Mucosa of stomach (tissue), 1 donor: ENCODE measurements around the gene ZBTB7A.

Experiments
- H3K27me3 ChIP-seq: one replicate; pipeline ENCODE4 v1.7.0; 2013; ENCODE audit warnings: mild to moderate bottlenecking, low read length; ENCODE audit not compliant: control insufficient read depth, insufficient read depth
- H3K36me3 ChIP-seq: one replicate; pipeline ENCODE4 v1.7.0; 2013; ENCODE audit warnings: low read length; ENCODE audit not compliant: control insufficient read depth, insufficient read depth
- H3K4me1 ChIP-seq: one replicate; pipeline ENCODE4 v1.7.0; 2013; ENCODE audit warnings: mild to moderate bottlenecking, low read length; ENCODE audit not compliant: control insufficient read depth, insufficient read depth
- H3K4me3 ChIP-seq: one replicate; pipeline ENCODE4 v1.7.0; 2013; ENCODE audit warnings: low read length
- H3K9ac ChIP-seq: one replicate; pipeline ENCODE4 v1.7.0; 2013; ENCODE audit warnings: mild to moderate bottlenecking, low read length, moderate library complexity
- H3K9me3 ChIP-seq: one replicate; pipeline ENCODE4 v1.7.0; 2013; ENCODE audit warnings: mild to moderate bottlenecking, low read length, moderate library complexity; ENCODE audit not compliant: control insufficient read depth
- donor health status: Pancreatic carcinoma.

Gene ZBTB7A

GRCh38 chr19:4043401-4043800 is 23.3 kb downstream of the ZBTB7A start:
- H3K36me3 ChIP-seq, result no peaks in the 10 kb centered on the region
- no peaks in the 10 kb centered on the region for H3K9me3 ChIP-seq
- H3K9ac ChIP-seq, result no peak overlapping the region
- no peak overlapping the region for H3K4me3 ChIP-seq
- H3K4me1 ChIP-seq, result peaks cover 29% of the 10 kb centered on the region
- no peaks in the 10 kb centered on the region for H3K27me3 ChIP-seq

GRCh38 chr19:4042731-4043082 is 24.0 kb downstream of the ZBTB7A start:
- H3K4me1 ChIP-seq, result peaks cover 26% of the 10 kb centered on the region
- no peak overlapping the region for H3K4me3 ChIP-seq
- H3K9ac ChIP-seq, result no peak overlapping the region
- no peaks in the 10 kb centered on the region for H3K9me3 ChIP-seq
- H3K27me3 ChIP-seq, result no peaks in the 10 kb centered on the region
- H3K36me3 ChIP-seq, result no peaks in the 10 kb centered on the region

DNA sequence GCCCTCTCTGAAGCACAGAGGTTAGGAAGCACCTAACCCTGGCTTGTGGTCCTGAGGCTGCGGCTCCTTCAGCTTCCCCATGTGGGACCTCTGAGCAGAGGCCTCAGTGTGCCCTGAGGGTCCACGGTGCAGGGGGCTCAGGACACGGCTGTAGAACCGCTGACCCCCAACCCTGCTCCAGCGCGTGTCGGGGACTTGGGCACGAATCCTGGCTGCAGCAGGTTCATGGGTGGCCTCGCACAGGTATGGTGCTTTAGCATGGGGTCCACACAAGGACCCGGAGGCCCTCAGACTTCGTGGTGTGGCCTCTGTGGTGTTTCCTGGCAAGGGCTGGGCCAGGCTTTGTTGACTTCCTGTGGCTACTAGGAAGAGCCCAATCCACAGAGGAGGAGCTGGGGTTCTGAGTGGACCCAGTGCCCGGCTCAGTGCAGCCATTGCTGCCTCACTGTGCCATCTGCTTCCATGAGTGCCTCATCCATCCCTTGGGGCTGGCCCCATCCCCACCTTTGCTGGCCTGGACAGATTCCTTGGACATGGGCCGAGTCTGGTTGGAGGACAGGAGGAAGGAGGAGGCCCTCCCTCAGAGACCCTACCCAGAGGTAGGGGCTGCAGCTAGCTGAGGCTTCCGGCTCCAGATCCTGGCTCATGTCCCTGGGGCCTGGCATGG is 24.5 kb downstream of the ZBTB7A start:
- Histone ChIP-seq H3K27me3 (no peaks in the 10 kb centered on the region), H3K4me1 (peaks cover 26% of the 10 kb centered on the region), H3K9ac (no peak overlapping the region), H3K9me3 (no peaks in the 10 kb centered on the region), H3K36me3 (no peaks in the 10 kb centered on the region), H3K4me3 (no peak overlapping the region)

DNA sequence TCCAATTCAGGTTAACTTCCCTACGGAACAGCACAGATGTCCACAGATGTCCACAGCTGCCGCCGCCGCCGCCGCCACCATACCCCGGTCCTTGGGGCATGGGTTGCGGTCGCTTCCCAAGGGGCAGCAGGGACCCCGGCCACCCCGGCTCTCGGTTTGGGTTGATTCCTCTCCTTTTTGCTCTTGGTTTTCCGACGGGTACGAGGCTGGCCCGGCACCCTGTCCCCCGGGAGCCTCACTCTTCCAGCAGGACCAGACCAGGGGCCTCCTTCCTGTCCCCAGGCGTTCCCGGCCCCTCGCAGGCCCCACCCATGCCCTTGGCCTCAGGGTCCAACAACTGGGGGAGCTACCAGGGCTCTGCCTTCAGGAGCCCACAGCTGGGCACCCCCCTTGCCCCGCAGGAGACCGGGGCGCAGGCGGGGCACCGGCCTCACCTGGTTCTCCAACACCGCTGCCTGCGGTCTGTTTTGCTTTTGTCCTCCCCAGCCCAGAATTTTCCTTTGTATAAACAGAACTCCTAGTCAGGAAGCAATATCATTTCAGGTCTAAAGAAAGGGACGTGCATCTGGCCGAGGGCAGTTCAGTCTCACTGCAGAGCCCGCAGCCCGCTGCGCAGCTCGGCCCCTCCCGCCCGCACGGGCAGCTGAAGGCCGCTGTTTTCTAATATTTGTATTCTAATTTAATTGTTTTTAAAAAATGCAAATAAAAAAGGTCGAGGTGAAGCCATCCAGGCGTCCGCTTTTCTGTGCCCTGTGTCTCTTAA is 27.9 kb downstream of the ZBTB7A start:
- Histone ChIP-seq H3K4me1 (peaks cover 14% of the 10 kb centered on the region), H3K27me3 (no peaks in the 10 kb centered on the region), H3K4me3 (no peak overlapping the region), H3K9me3 (no peaks in the 10 kb centered on the region), H3K9ac (no peak overlapping the region), H3K36me3 (peaks cover 6% of the 10 kb centered on the region)

GRCh38 chr19:4038057-4038456 is 28.6 kb downstream of the ZBTB7A start:
- Histone ChIP-seq H3K27me3 (no peaks in the 10 kb centered on the region), H3K36me3 (peaks cover 6% of the 10 kb centered on the region), H3K9me3 (no peaks in the 10 kb centered on the region)

DNA sequence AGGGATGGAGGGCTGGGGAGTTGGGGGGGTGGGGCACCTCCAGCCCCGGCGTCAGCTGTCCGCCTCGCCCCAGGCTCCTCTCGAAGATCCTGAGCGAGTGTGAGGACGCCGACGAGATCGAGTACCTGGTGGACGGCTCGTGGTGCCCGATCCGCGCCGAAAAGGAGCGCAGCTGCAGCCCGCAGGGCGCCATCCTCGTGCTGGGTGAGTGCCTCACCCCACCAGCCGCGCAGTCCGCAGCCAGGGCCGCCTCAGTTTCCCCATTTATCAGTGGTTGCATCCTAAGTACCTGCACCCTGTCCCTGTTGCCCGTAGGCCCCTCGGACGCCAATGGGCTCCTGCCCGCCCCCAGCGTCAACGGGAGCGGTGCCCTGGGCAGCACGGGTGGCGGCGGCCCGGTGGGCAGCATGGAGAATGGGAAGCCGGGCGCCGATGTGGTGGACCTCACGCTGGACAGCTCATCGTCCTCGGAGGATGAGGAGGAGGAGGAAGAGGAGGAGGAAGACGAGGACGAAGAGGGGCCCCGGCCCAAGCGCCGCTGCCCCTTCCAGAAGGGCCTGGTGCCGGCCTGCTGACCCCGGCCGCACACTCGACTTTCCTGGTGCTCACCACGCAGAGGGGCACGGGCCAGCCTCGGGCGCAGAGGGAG is 29.3 kb downstream of the ZBTB7A start:
- H3K36me3 ChIP-seq, result peaks cover 6% of the 10 kb centered on the region
- H3K27me3 ChIP-seq, result no peaks in the 10 kb centered on the region
- no peaks in the 10 kb centered on the region for H3K9me3 ChIP-seq
- H3K9ac ChIP-seq, result no peak overlapping the region
- H3K4me3 ChIP-seq, result no peak overlapping the region
- peaks cover 4% of the 10 kb centered on the region for H3K4me1 ChIP-seq

More at GRCh38 chr19:4038057-4038456, 28.6 kb downstream of the ZBTB7A start:
- Histone ChIP-seq H3K9ac (no peak overlapping the region), H3K4me1 (peaks cover 10% of the 10 kb centered on the region), H3K4me3 (no peak overlapping the region)

GRCh38 chr19:4036576-4037300 is 30.0 kb downstream of the ZBTB7A start:
- Histone ChIP-seq H3K9me3 (no peaks in the 10 kb centered on the region), H3K4me1 (no peaks in the 10 kb centered on the region), H3K36me3 (peaks cover 6% of the 10 kb centered on the region), H3K27me3 (no peaks in the 10 kb centered on the region), H3K9ac (no peak overlapping the region), H3K4me3 (no peak overlapping the region)

- peaks cover 6% of the 10 kb centered on the region for H3K36me3 ChIP-seq
- H3K4me3 ChIP-seq, result no peak overlapping the region
- no peaks in the 10 kb centered on the region for H3K9me3 ChIP-seq
- no peaks in the 10 kb centered on the region for H3K4me1 ChIP-seq
- H3K27me3 ChIP-seq, result no peaks in the 10 kb centered on the region
- H3K9ac ChIP-seq, result no peak overlapping the region
These were observed 31.1 kb downstream of the ZBTB7A start for GRCh38 chr19:4035582-4035981.

- Histone ChIP-seq H3K36me3 (peaks cover 6% of the 10 kb centered on the region), H3K27me3 (no peaks in the 10 kb centered on the region), H3K9ac (no peak overlapping the region), H3K4me3 (no peak overlapping the region), H3K9me3 (no peaks in the 10 kb centered on the region), H3K4me1 (no peaks in the 10 kb centered on the region)
These were observed 31.6 kb downstream of the ZBTB7A start for GRCh38 chr19:4035018-4035566.

- no peak overlapping the region for H3K9ac ChIP-seq
These were observed 32.4 kb downstream of the ZBTB7A start for GRCh38 chr19:4034048-4035017.

More at GRCh38 chr19:4034048-4035017, 32.4 kb downstream of the ZBTB7A start:
- H3K27me3 ChIP-seq, result no peaks in the 10 kb centered on the region
- no peaks in the 10 kb centered on the region for H3K4me1 ChIP-seq
- H3K9me3 ChIP-seq, result no peaks in the 10 kb centered on the region
- H3K36me3 ChIP-seq, result peaks cover 6% of the 10 kb centered on the region
- H3K4me3 ChIP-seq, result no peak overlapping the region
